IPS-15b (cell line): ENCODE measurements around the gene ASTN2.

Experiments
- H3K27me3 ChIP-seq: one replicate; pipeline ENCODE4 v1.6.1; 2013; ENCODE audit warnings: low read length; ENCODE audit not compliant: control insufficient read depth, insufficient read depth
- H3K36me3 ChIP-seq: one replicate; pipeline ENCODE4 v1.6.1; 2013; ENCODE audit warnings: low read length; ENCODE audit not compliant: control insufficient read depth, insufficient read depth
- H3K4me1 ChIP-seq: one replicate; pipeline ENCODE4 v1.6.1; 2013; ENCODE audit warnings: mild to moderate bottlenecking, low read length; ENCODE audit not compliant: control insufficient read depth, insufficient read depth
- H3K4me3 ChIP-seq: one replicate; pipeline ENCODE4 v1.5.1; 2013; ENCODE audit warnings: low read depth, low read length
- H3K9ac ChIP-seq: one replicate; pipeline ENCODE4 v1.6.1; 2013; ENCODE audit warnings: low read depth, mild to moderate bottlenecking, low read length
- H3K9me3 ChIP-seq: one replicate; pipeline ENCODE4 v1.6.1; 2013; ENCODE audit warnings: mild to moderate bottlenecking, low read length; ENCODE audit not compliant: control insufficient read depth, insufficient read depth

The ASTN2 gene

GRCh38 chr9:116616304-116616914 is 798.4 kb downstream of the ASTN2 start:
- no peak overlapping the region for H3K9ac ChIP-seq
- H3K4me3 ChIP-seq, result no peak overlapping the region
- H3K27me3 ChIP-seq, result no peaks in the 10 kb centered on the region
- no peaks in the 10 kb centered on the region for H3K9me3 ChIP-seq
- no peaks in the 10 kb centered on the region for H3K36me3 ChIP-seq
- H3K4me1 ChIP-seq, result no peaks in the 10 kb centered on the region

GRCh38 chr9:116608064-116608463 is 806.8 kb downstream of the ASTN2 start:
- Histone ChIP-seq H3K36me3 (no peaks in the 10 kb centered on the region), H3K27me3 (no peaks in the 10 kb centered on the region), H3K4me3 (no peak overlapping the region)

DNA sequence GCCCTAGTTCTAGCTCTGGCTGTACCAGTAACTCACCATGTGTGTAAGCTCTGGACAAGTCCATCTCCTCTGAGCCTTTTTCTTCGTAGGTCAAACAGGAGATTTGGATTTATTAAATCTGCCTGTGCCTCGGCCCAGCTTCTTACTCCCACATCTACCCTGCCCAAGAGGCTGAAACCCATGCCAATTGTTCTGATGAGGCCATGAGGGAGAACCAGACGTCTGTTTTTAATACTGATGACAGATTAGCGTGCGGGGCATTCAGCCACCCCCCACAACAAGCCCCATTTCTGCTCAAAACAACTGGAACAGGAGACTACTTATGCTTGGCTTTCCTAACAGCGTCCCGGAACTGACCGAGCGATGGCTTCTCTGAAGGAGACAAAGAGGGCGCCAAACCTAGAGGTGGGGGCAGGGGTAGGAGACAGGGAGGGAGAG is 808.9 kb downstream of the ASTN2 start:
- Histone ChIP-seq H3K4me3 (no peak overlapping the region), H3K4me1 (no peaks in the 10 kb centered on the region), H3K9ac (no peak overlapping the region), H3K36me3 (no peaks in the 10 kb centered on the region), H3K9me3 (no peaks in the 10 kb centered on the region), H3K27me3 (no peaks in the 10 kb centered on the region)

More at GRCh38 chr9:116608064-116608463, 806.8 kb downstream of the ASTN2 start:
- no peaks in the 10 kb centered on the region for H3K9me3 ChIP-seq
- no peak overlapping the region for H3K9ac ChIP-seq
- no peaks in the 10 kb centered on the region for H3K4me1 ChIP-seq

GRCh38 chr9:116605060-116605459 is 809.8 kb downstream of the ASTN2 start:
- Histone ChIP-seq H3K27me3 (no peaks in the 10 kb centered on the region), H3K4me1 (no peaks in the 10 kb centered on the region), H3K9ac (no peak overlapping the region), H3K36me3 (no peaks in the 10 kb centered on the region), H3K4me3 (no peak overlapping the region), H3K9me3 (no peaks in the 10 kb centered on the region)

GRCh38 chr9:116604251-116604650 is 810.6 kb downstream of the ASTN2 start:
- no peaks in the 10 kb centered on the region for H3K36me3 ChIP-seq
- no peaks in the 10 kb centered on the region for H3K4me1 ChIP-seq
- no peak overlapping the region for H3K9ac ChIP-seq
- H3K4me3 ChIP-seq, result no peak overlapping the region
- no peaks in the 10 kb centered on the region for H3K9me3 ChIP-seq
- H3K27me3 ChIP-seq, result no peaks in the 10 kb centered on the region

- Histone ChIP-seq H3K36me3 (peaks cover 2% of the 10 kb centered on the region), H3K9ac (no peak overlapping the region), H3K27me3 (no peaks in the 10 kb centered on the region), H3K9me3 (no peaks in the 10 kb centered on the region), H3K4me1 (no peaks in the 10 kb centered on the region), H3K4me3 (no peak overlapping the region)
Measured at GRCh38 chr9:116599342-116599884, 815.4 kb downstream of the ASTN2 start.

- Histone ChIP-seq H3K27me3 (no peaks in the 10 kb centered on the region), H3K4me3 (no peak overlapping the region), H3K4me1 (no peaks in the 10 kb centered on the region), H3K9me3 (no peaks in the 10 kb centered on the region), H3K36me3 (peaks cover 2% of the 10 kb centered on the region), H3K9ac (no peak overlapping the region)
Measured at GRCh38 chr9:116596646-116597045, 818.2 kb downstream of the ASTN2 start.

DNA sequence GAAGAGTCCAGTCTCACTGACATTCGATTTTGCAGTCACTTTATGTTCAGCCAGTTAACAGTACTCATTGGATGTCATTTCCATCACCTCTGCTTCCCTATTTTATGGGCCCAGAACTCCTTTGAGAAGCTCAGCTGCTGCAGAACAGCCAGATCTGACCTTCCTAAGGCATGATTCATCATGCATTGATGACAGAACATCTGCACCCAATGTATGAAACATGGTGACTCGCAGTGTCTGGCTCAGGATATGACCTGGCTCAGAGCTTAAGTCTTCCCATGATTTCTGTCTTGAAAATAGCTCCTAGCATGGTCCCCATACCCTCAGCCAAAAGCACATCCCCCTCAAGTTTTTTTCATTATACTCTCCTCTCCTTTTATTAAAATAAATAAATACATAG is 820.3 kb downstream of the ASTN2 start:
- no peaks in the 10 kb centered on the region for H3K4me1 ChIP-seq
- no peak overlapping the region for H3K9ac ChIP-seq
- H3K36me3 ChIP-seq, result peaks cover 2% of the 10 kb centered on the region
- H3K9me3 ChIP-seq, result no peaks in the 10 kb centered on the region
- no peaks in the 10 kb centered on the region for H3K27me3 ChIP-seq
- H3K4me3 ChIP-seq, result no peak overlapping the region

GRCh38 chr9:116592970-116593369 is 821.9 kb downstream of the ASTN2 start:
- Histone ChIP-seq H3K9me3 (no peaks in the 10 kb centered on the region), H3K27me3 (no peaks in the 10 kb centered on the region), H3K4me1 (no peaks in the 10 kb centered on the region), H3K36me3 (peaks cover 2% of the 10 kb centered on the region), H3K9ac (no peak overlapping the region), H3K4me3 (no peak overlapping the region)

GRCh38 chr9:116589392-116590354 is 825.2 kb downstream of the ASTN2 start:
- Histone ChIP-seq H3K9me3 (no peaks in the 10 kb centered on the region), H3K27me3 (no peaks in the 10 kb centered on the region), H3K36me3 (no peaks in the 10 kb centered on the region), H3K4me3 (no peak overlapping the region), H3K9ac (no peak overlapping the region), H3K4me1 (no peaks in the 10 kb centered on the region)

DNA sequence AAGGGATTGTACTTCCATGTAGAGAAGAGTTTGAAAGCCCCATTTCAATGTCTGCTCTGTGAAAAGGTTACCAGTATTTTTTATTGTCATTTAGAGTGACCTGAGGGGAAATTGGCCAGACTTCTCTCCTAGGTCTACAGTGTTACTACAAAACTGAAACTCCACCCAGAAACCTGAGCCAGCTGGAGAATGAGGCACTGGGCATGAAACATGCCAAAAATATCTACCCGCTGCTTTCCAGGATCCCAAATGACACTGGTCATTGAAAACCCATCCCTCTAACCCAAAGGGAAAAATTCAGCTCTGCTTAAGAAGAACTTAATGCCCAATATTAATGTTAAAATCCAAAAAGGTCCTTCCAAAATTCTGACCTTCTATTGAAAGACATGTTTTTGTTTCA is 826.9 kb downstream of the ASTN2 start:
- Histone ChIP-seq H3K27me3 (no peaks in the 10 kb centered on the region), H3K9me3 (no peaks in the 10 kb centered on the region), H3K4me1 (no peaks in the 10 kb centered on the region), H3K9ac (no peak overlapping the region), H3K36me3 (no peaks in the 10 kb centered on the region), H3K4me3 (no peak overlapping the region)

GRCh38 chr9:116585896-116586295 is 829.0 kb downstream of the ASTN2 start:
- Histone ChIP-seq H3K4me3 (no peak overlapping the region), H3K9me3 (no peaks in the 10 kb centered on the region), H3K36me3 (no peaks in the 10 kb centered on the region), H3K9ac (no peak overlapping the region), H3K27me3 (no peaks in the 10 kb centered on the region), H3K4me1 (peaks cover 2% of the 10 kb centered on the region)
